Osteoblast (primary cell): ENCODE results near the gene CYB5RL. TPM values are rescaled to one million over a fixed set of nuclear protein-coding genes. Genes with fewer than 3 reads are reported as not detected.

ENCODE experiments used
- DNase-seq: peaks from one replicate; pipeline ENCODE4 v3.0.0; 2011; ENCODE audit warnings: low spot score, mixed read lengths; ENCODE audit not compliant: insufficient read length; ENCODE audit errors: missing footprints
- H2AFZ ChIP-seq: 2 replicates; pipeline ENCODE4 v1.6.0; 2011; ENCODE audit warnings: mild to moderate bottlenecking, low read length
- H3K27ac ChIP-seq: 2 replicates; pipeline ENCODE4 v1.5.1; 2011; ENCODE audit warnings: mild to moderate bottlenecking, low read depth, low read length, moderate library complexity
- H3K27me3 ChIP-seq: 2 replicates; pipeline ENCODE4 v1.6.0; 2012; ENCODE audit warnings: mild to moderate bottlenecking, control low read depth, inconsistent platforms, low read length, moderate library complexity; ENCODE audit not compliant: insufficient read depth
- H3K36me3 ChIP-seq: 2 replicates; pipeline ENCODE4 v1.5.1; 2011; ENCODE audit warnings: mild to moderate bottlenecking, low read length, control low read depth, moderate library complexity; ENCODE audit not compliant: insufficient read depth
- H3K4me1 ChIP-seq: 2 replicates; pipeline ENCODE4 v1.5.1; 2011; ENCODE audit warnings: mild to moderate bottlenecking, low read length, control low read depth, moderate library complexity; ENCODE audit not compliant: insufficient read depth
- H3K4me2 ChIP-seq: 2 replicates; pipeline ENCODE4 v1.6.0; 2011; ENCODE audit warnings: mild to moderate bottlenecking, low read length; ENCODE audit not compliant: insufficient read depth
- H3K4me3 ChIP-seq: fragments of 200-600 bp; sonication (generic); 3 replicates; pipeline ENCODE4 v1.5.1; 2012; ENCODE audit warnings: mild to moderate bottlenecking, low read length, inconsistent platforms; ENCODE audit not compliant: insufficient read depth
- H3K79me2 ChIP-seq: 2 replicates; pipeline ENCODE4 v1.6.0; 2012; ENCODE audit warnings: mild to moderate bottlenecking, low read length, control low read depth, inconsistent platforms; ENCODE audit not compliant: insufficient read depth
- H3K9me3 ChIP-seq: 2 replicates; pipeline ENCODE4 v1.5.1; 2011; ENCODE audit warnings: low read depth, low read length, control low read depth
- H4K20me1 ChIP-seq: 2 replicates; pipeline ENCODE4 v1.6.0; 2012; ENCODE audit warnings: mild to moderate bottlenecking, low read length, control low read depth; ENCODE audit not compliant: insufficient read depth
- total RNA-seq: library from RNA; depleted of rRNA; stranded (reverse); fragments of >200 nt; gene quantifications from 2 replicates; pipeline ENCODE4 v1.2.3, GENCODE V29; 2012
- TF ChIP-seq, protein P1 (sequence below): IDR thresholded peaks from 2 replicates; pipeline ENCODE4 v1.5.1; 2011; ENCODE audit warnings: mild to moderate bottlenecking, low read depth, low read length, moderate library complexity; ENCODE audit errors: extremely low read depth

Gene CYB5RL
- total RNA-seq, 1 donor: 11.6 TPM

DNA sequence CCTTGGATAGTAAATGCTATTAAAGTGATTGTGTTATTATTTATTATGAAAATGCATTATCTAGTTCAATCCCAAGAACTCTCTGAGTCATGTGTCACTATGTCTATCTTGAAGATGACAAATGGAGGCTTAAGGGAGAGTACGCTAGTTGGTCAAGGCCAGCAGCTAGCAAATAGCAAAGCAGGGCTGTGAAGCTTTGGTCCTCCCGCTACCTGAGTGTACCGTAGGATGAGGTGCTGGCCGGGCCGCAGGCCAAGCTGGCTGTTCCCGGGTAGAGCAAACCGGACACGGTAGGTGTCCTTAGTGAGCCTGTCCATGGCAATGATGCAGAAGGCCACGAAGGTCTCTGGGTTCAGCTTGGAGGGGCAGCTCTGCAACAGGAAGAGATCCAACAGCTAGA is 9.3 kb downstream of the CYB5RL start:
- Histone ChIP-seq H3K9me3 (no peaks in the 10 kb centered on the region), H3K79me2 (no peaks in the 10 kb centered on the region), H4K20me1 (no peaks in the 10 kb centered on the region), H3K4me2 (no peak overlapping the region), H3K4me1 (no peaks in the 10 kb centered on the region), H2AFZ (no peak overlapping the region), H3K27ac (no peak overlapping the region), H3K36me3 (no peaks in the 10 kb centered on the region), H3K4me3 (no peak overlapping the region), H3K27me3 (no peaks in the 10 kb centered on the region)
- DNase-seq: no peak
- TF ChIP-seq, protein P1, sequence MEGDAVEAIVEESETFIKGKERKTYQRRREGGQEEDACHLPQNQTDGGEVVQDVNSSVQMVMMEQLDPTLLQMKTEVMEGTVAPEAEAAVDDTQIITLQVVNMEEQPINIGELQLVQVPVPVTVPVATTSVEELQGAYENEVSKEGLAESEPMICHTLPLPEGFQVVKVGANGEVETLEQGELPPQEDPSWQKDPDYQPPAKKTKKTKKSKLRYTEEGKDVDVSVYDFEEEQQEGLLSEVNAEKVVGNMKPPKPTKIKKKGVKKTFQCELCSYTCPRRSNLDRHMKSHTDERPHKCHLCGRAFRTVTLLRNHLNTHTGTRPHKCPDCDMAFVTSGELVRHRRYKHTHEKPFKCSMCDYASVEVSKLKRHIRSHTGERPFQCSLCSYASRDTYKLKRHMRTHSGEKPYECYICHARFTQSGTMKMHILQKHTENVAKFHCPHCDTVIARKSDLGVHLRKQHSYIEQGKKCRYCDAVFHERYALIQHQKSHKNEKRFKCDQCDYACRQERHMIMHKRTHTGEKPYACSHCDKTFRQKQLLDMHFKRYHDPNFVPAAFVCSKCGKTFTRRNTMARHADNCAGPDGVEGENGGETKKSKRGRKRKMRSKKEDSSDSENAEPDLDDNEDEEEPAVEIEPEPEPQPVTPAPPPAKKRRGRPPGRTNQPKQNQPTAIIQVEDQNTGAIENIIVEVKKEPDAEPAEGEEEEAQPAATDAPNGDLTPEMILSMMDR: no peak

- Histone ChIP-seq H3K4me1 (no peaks in the 10 kb centered on the region), H3K79me2 (no peaks in the 10 kb centered on the region), H3K4me3 (no peak overlapping the region), H3K36me3 (no peaks in the 10 kb centered on the region), H3K27me3 (no peaks in the 10 kb centered on the region), H2AFZ (no peak overlapping the region), H3K4me2 (no peak overlapping the region), H3K27ac (no peak overlapping the region), H4K20me1 (no peaks in the 10 kb centered on the region), H3K9me3 (no peaks in the 10 kb centered on the region)
- DNase-seq: no peak
- TF ChIP-seq, protein P1: no peak
Observed at GRCh38 chr1:54188291-54188690, 11.5 kb downstream of the CYB5RL start.

- H3K4me1 ChIP-seq: no peaks in the 10 kb centered on the region
- no peak for DNase-seq
- H3K36me3 ChIP-seq: no peaks in the 10 kb centered on the region
- H2AFZ ChIP-seq: no peak overlapping the region
- H3K27me3 ChIP-seq: no peaks in the 10 kb centered on the region
- H3K79me2 ChIP-seq: no peaks in the 10 kb centered on the region
- H3K27ac ChIP-seq: no peak overlapping the region
- no peaks in the 10 kb centered on the region for H3K9me3 ChIP-seq
- H3K4me3 ChIP-seq: no peak overlapping the region
- TF ChIP-seq, protein P1: no peak
- no peaks in the 10 kb centered on the region for H4K20me1 ChIP-seq
- no peak overlapping the region for H3K4me2 ChIP-seq
Observed at GRCh38 chr1:54186056-54186455, 13.8 kb downstream of the CYB5RL start.

DNA sequence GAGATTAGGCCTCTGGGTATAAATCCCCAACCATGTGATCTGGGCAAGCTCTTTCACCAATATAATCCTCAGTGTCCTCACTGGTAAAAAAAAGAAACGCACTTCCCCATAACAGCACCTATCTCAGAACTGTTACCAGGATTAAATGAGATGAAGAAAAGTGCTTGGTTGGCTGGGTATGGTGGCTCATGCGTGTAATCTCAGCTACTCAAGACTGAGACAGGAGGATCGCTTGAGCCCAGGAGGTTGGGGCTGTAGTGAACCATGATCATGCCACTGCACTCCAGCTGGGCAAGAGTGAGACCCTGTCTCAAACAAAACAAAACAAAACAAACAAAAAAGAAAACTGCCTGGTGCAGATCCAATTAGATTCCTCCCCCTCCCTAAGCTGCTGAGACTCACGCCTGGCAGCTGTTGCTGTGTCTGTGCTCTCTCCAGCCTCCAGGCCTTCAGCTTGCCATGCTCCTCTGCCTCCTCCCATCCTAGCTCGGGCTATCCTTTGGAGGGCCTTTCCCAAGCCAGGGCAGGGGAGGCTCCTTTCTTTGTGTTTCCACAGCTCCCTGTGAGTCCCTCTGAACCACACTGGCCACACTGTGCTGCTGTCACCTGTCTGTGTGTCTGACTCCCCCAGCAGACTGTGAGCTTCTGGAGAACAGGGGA is 19.0 kb downstream of the CYB5RL start:
- Histone ChIP-seq H3K27ac (no peak overlapping the region), H3K36me3 (no peaks in the 10 kb centered on the region), H2AFZ (no peak overlapping the region), H3K4me3 (no peak overlapping the region), H3K27me3 (no peaks in the 10 kb centered on the region), H3K4me2 (no peak overlapping the region), H3K4me1 (no peaks in the 10 kb centered on the region), H4K20me1 (no peaks in the 10 kb centered on the region), H3K9me3 (no peaks in the 10 kb centered on the region), H3K79me2 (no peaks in the 10 kb centered on the region)
- DNase-seq: no peak
- TF ChIP-seq, protein P1: no peak
